Measurements from ENCODE around the gene GPR18.

The GPR18 gene

DNA sequence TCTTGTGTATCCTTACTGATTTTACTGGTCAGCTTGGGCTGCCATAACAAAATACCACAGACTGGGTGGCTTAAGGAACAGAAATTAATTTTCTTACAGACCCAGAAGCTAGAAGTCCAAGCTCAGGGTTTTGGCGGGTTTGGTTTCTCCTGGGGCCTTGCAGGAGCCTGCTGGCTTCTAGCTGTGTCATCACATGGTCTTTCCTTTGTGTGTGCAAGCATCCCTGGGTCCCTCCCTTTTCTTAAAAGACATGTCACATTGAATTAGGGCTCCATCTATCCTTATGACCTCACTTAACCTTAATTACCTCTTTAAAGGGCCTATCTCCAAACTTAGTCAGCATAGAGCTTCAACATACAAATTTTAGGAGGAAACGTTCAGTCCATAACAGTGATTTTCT, 34.2 kb downstream of the GPR18 start:
- WGBS (ENCODE audit: extremely low coverage, insufficient coverage, insufficient read length) = no CpG with 5 or more reads among the region's 2 CpGs
- H3K9me3 ChIP-seq (ENCODE audit: insufficient read depth, low read depth, low read length) = no peaks in the 10 kb centered on the region
- no peak overlapping the region for H3K4me3 ChIP-seq (ENCODE audit: low read depth, low read length)
- no peak overlapping the region for H3K4me2 ChIP-seq (ENCODE audit: low read length)
- no peaks in the 10 kb centered on the region for H3K79me1 ChIP-seq (ENCODE audit: low read length)
- H3K4ac ChIP-seq (ENCODE audit: low read depth, low read length) = no peak overlapping the region
- H4K8ac ChIP-seq (ENCODE audit: low read depth, low read length) = no peak overlapping the region
- H2AK5ac ChIP-seq (ENCODE audit: low read length) = no peak overlapping the region
- no peak for DNase-seq
- H2BK5ac ChIP-seq (ENCODE audit: low read depth, low read length, poor library complexity) = no peak overlapping the region
- peaks cover 2 to 3% of the 10 kb centered on the region in 2 experiments for H3K4me1 ChIP-seq (ENCODE audit: control insufficient read depth in 1 of 2, insufficient read depth in 2 of 2, low read length in 2 of 2)
- H2BK12ac ChIP-seq (ENCODE audit: low read length) = no peak overlapping the region
- H2BK120ac ChIP-seq (ENCODE audit: insufficient read depth, low read length, poor library complexity) = no peak overlapping the region
- no peak overlapping the region for H4K12ac ChIP-seq (ENCODE audit: low read depth, low read length)
- no peak overlapping the region for H3K9ac ChIP-seq (ENCODE audit: low read length)
- H3K14ac ChIP-seq (ENCODE audit: low read length) = no peak overlapping the region
- no peaks in the 10 kb centered on the region for H3K27me3 ChIP-seq (ENCODE audit: insufficient read depth, low read length)
- no peak overlapping the region for H3K23ac ChIP-seq (ENCODE audit: low read length)
- H3K79me2 ChIP-seq (ENCODE audit: control insufficient read depth, insufficient read depth, low read length, poor library complexity) = peaks cover 6% of the 10 kb centered on the region
- no peak overlapping the region for H4K91ac ChIP-seq (ENCODE audit: low read depth, low read length)
- no peak overlapping the region for H3K18ac ChIP-seq (ENCODE audit: low read length)
- H2AFZ ChIP-seq (ENCODE audit: insufficient read depth, low read length, poor library complexity) = no peak overlapping the region
- H3K36me3 ChIP-seq (ENCODE audit: control insufficient read depth in 1 of 2, insufficient read depth in 2 of 2, low read length in 2 of 2) = peaks cover 3 to 6% of the 10 kb centered on the region in 2 experiments
- no peak overlapping the region for H3K27ac ChIP-seq (ENCODE audit: low read depth, low read length)

GRCh38 chr13:99223587-99223986, 34.6 kb downstream of the GPR18 start:
- Histone ChIP-seq H2AK5ac (ENCODE audit: low read length) (no peak overlapping the region), H3K4me1 (ENCODE audit: control insufficient read depth in 1 of 2, insufficient read depth in 2 of 2, low read length in 2 of 2) (peaks cover 0 to under 1% of the 10 kb centered on the region in 2 experiments), H3K9ac (ENCODE audit: low read length) (no peak overlapping the region), H3K27ac (ENCODE audit: low read depth, low read length) (no peak overlapping the region), H3K36me3 (ENCODE audit: control insufficient read depth in 1 of 2, insufficient read depth in 2 of 2, low read length in 2 of 2) (peaks cover 3 to 6% of the 10 kb centered on the region in 2 experiments), H3K9me3 (ENCODE audit: insufficient read depth, low read depth, low read length) (no peaks in the 10 kb centered on the region), H3K18ac (ENCODE audit: low read length) (no peak overlapping the region), H3K79me2 (ENCODE audit: control insufficient read depth, insufficient read depth, low read length, poor library complexity) (peaks cover 6% of the 10 kb centered on the region), H2AFZ (ENCODE audit: insufficient read depth, low read length, poor library complexity) (no peak overlapping the region), H3K4ac (ENCODE audit: low read depth, low read length) (no peak overlapping the region), H2BK12ac (ENCODE audit: low read length) (no peak overlapping the region), H3K4me2 (ENCODE audit: low read length) (no peak overlapping the region), H2BK120ac (ENCODE audit: insufficient read depth, low read length, poor library complexity) (no peak overlapping the region), H4K12ac (ENCODE audit: low read depth, low read length) (no peak overlapping the region), H4K91ac (ENCODE audit: low read depth, low read length) (no peak overlapping the region), H3K23ac (ENCODE audit: low read length) (no peak overlapping the region), H3K79me1 (ENCODE audit: low read length) (no peaks in the 10 kb centered on the region), H3K27me3 (ENCODE audit: insufficient read depth, low read length) (no peaks in the 10 kb centered on the region), H2BK5ac (ENCODE audit: low read depth, low read length, poor library complexity) (no peak overlapping the region), H3K4me3 (ENCODE audit: low read depth, low read length) (no peak overlapping the region), H4K8ac (ENCODE audit: low read depth, low read length) (no peak overlapping the region), H3K14ac (ENCODE audit: low read length) (no peak overlapping the region)
- no CpG with 5 or more reads among the region's 1 CpG for WGBS (ENCODE audit: extremely low coverage, insufficient coverage, insufficient read length)
- DNase-seq = no peak

DNA sequence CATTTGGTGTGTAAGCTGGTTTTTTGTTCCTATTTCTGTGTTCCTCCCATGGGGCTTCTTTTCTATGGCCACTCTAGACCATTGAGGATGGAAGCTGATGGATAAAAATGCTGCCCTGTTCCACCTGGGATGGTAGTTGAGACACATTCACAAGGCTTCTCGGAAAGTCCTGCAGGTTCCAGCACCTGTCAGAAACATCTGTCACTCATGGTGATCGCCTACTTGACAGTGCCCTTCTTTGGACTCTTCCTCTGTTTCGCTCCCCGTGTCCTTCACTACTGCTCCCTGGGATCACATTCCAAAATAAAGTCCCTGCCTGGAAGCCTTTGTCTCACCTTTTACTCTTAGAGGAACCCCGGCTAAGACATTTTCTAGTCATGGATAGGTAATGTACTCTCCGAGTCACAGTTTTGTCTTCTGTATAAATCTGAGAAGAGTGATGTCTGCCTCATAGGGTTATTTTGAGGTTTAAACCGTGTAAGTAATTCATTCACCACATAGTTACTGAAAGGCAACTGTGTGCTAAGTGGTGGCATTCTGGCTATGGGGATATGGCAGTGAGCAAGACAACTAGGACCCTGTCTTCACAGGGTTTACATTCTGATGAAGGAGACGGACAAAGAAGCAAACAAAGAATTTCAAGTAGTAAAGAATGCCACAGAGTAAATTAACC, 36.5 kb downstream of the GPR18 start:
- Histone ChIP-seq H4K8ac (ENCODE audit: low read depth, low read length) (no peak overlapping the region), H3K23ac (ENCODE audit: low read length) (no peak overlapping the region), H3K36me3 (ENCODE audit: control insufficient read depth in 1 of 2, insufficient read depth in 2 of 2, low read length in 2 of 2) (peaks cover 0 to 3% of the 10 kb centered on the region in 2 experiments), H2AFZ (ENCODE audit: insufficient read depth, low read length, poor library complexity) (no peak overlapping the region), H3K4ac (ENCODE audit: low read depth, low read length) (no peak overlapping the region), H2BK120ac (ENCODE audit: insufficient read depth, low read length, poor library complexity) (no peak overlapping the region), H4K12ac (ENCODE audit: low read depth, low read length) (no peak overlapping the region), H3K14ac (ENCODE audit: low read length) (no peak overlapping the region), H3K4me3 (ENCODE audit: low read depth, low read length) (no peak overlapping the region), H3K9me3 (ENCODE audit: insufficient read depth, low read depth, low read length) (no peaks in the 10 kb centered on the region), H2AK5ac (ENCODE audit: low read length) (no peak overlapping the region), H3K9ac (ENCODE audit: low read length) (no peak overlapping the region), H3K79me2 (ENCODE audit: control insufficient read depth, insufficient read depth, low read length, poor library complexity) (peaks cover 1% of the 10 kb centered on the region), H3K79me1 (ENCODE audit: low read length) (no peaks in the 10 kb centered on the region), H2BK5ac (ENCODE audit: low read depth, low read length, poor library complexity) (no peak overlapping the region), H3K18ac (ENCODE audit: low read length) (no peak overlapping the region), H3K4me2 (ENCODE audit: low read length) (no peak overlapping the region), H2BK12ac (ENCODE audit: low read length) (no peak overlapping the region), H3K27me3 (ENCODE audit: insufficient read depth, low read length) (no peaks in the 10 kb centered on the region), H3K27ac (ENCODE audit: low read depth, low read length) (no peak overlapping the region), H3K4me1 (ENCODE audit: control insufficient read depth in 1 of 2, insufficient read depth in 2 of 2, low read length in 2 of 2) (peaks cover 0 to 3% of the 10 kb centered on the region in 2 experiments), H4K91ac (ENCODE audit: low read depth, low read length) (no peak overlapping the region)
- no CpG with 5 or more reads among the region's 8 CpGs for WGBS (ENCODE audit: extremely low coverage, insufficient coverage, insufficient read length)
- no peak for DNase-seq

GRCh38 chr13:99220199-99220935, 37.8 kb downstream of the GPR18 start:
- H2AFZ ChIP-seq (ENCODE audit: insufficient read depth, low read length, poor library complexity) = no peak overlapping the region
- H3K23ac ChIP-seq (ENCODE audit: low read length) = no peak overlapping the region
- no peak overlapping the region for H3K4me3 ChIP-seq (ENCODE audit: low read depth, low read length)
- no peaks in the 10 kb centered on the region for H3K79me1 ChIP-seq (ENCODE audit: low read length)
- no peak overlapping the region for H3K4ac ChIP-seq (ENCODE audit: low read depth, low read length)
- H3K36me3 ChIP-seq (ENCODE audit: control insufficient read depth in 1 of 2, insufficient read depth in 2 of 2, low read length in 2 of 2) = peaks cover 0 to 3% of the 10 kb centered on the region in 2 experiments
- no peak overlapping the region for H4K8ac ChIP-seq (ENCODE audit: low read depth, low read length)
- H3K4me2 ChIP-seq (ENCODE audit: low read length) = no peak overlapping the region
- H2BK12ac ChIP-seq (ENCODE audit: low read length) = no peak overlapping the region
- no peak overlapping the region for H4K12ac ChIP-seq (ENCODE audit: low read depth, low read length)
- no peak overlapping the region for H3K18ac ChIP-seq (ENCODE audit: low read length)
- no peak overlapping the region for H3K9ac ChIP-seq (ENCODE audit: low read length)
- H2BK120ac ChIP-seq (ENCODE audit: insufficient read depth, low read length, poor library complexity) = no peak overlapping the region
- H2BK5ac ChIP-seq (ENCODE audit: low read depth, low read length, poor library complexity) = no peak overlapping the region
- no peak overlapping the region for H2AK5ac ChIP-seq (ENCODE audit: low read length)
- H3K4me1 ChIP-seq (ENCODE audit: control insufficient read depth in 1 of 2, insufficient read depth in 2 of 2, low read length in 2 of 2) = peaks cover 0 to 3% of the 10 kb centered on the region in 2 experiments
- WGBS (ENCODE audit: extremely low coverage, insufficient coverage, insufficient read length) = no CpG with 5 or more reads among the region's 6 CpGs
- H3K14ac ChIP-seq (ENCODE audit: low read length) = no peak overlapping the region
- no peak overlapping the region for H4K91ac ChIP-seq (ENCODE audit: low read depth, low read length)
- H3K79me2 ChIP-seq (ENCODE audit: control insufficient read depth, insufficient read depth, low read length, poor library complexity) = peaks cover 1% of the 10 kb centered on the region
- no peak overlapping the region for H3K27ac ChIP-seq (ENCODE audit: low read depth, low read length)
- H3K9me3 ChIP-seq (ENCODE audit: insufficient read depth, low read depth, low read length) = no peaks in the 10 kb centered on the region
- H3K27me3 ChIP-seq (ENCODE audit: insufficient read depth, low read length) = no peaks in the 10 kb centered on the region
- DNase-seq = no peak
